DOHH2 (cell line): ENCODE data around the gene EGF.
A peak's percentile ranks its signal among the peaks of the same experiment; 100 is the strongest.

Source experiments
- H3F3A ChIP-seq: fragments of 200-600 bp; sonication (generic), shearing (Covaris generic); 2 replicates; pipeline ENCODE4 v1.6.0; 2016; ENCODE audit warnings: antibody characterized with exemption, mild to moderate bottlenecking; ENCODE audit not compliant: control insufficient read depth, insufficient read depth
- H3K27ac ChIP-seq: fragments of 200-600 bp; sonication (generic); 2 replicates; pipeline ENCODE4 v1.5.1; 2014; ENCODE audit warnings: low read depth, mild to moderate bottlenecking, low read length, moderate library complexity
- H3K27me3 ChIP-seq: fragments of 200-600 bp; sonication (generic); 2 replicates; pipeline ENCODE4 v1.6.1; 2014; ENCODE audit warnings: mild to moderate bottlenecking, low read length, mixed read lengths; ENCODE audit not compliant: control insufficient read depth
- H3K36me3 ChIP-seq: fragments of 200-600 bp; sonication (generic); 2 replicates; pipeline ENCODE4 v1.6.1; 2014; ENCODE audit warnings: mild to moderate bottlenecking, low read length, moderate library complexity, mixed read lengths; ENCODE audit not compliant: control insufficient read depth
- H3K4me1 ChIP-seq: fragments of 200-600 bp; sonication (generic); 2 replicates; pipeline ENCODE4 v1.6.1; 2014; ENCODE audit warnings: mild to moderate bottlenecking, low read length, mixed read lengths; ENCODE audit not compliant: control insufficient read depth
- H3K4me2 ChIP-seq: fragments of 200-600 bp; sonication (generic); 2 replicates; pipeline ENCODE4 v1.6.0; 2014; ENCODE audit warnings: mild to moderate bottlenecking, low read length, moderate library complexity
- H3K4me3 ChIP-seq: fragments of 200-600 bp; sonication (generic); 2 replicates; pipeline ENCODE4 v1.5.1; 2014; ENCODE audit warnings: mild to moderate bottlenecking, low read length, mixed read lengths
- H3K79me2 ChIP-seq: fragments of 200-600 bp; sonication (generic); 2 replicates; pipeline ENCODE4 v1.6.1; 2014; ENCODE audit warnings: mild to moderate bottlenecking, low read length, mixed read lengths; ENCODE audit not compliant: control insufficient read depth
- H3K9me2 ChIP-seq: fragments of 200-600 bp; sonication (generic); replicated peaks from 2 replicates; pipeline ENCODE4 v1.6.1; 2014; ENCODE audit warnings: mild to moderate bottlenecking, low read length, mixed read lengths; ENCODE audit not compliant: control insufficient read depth
- H3K9me3 ChIP-seq: fragments of 200-600 bp; sonication (generic); 2 replicates; pipeline ENCODE4 v1.6.1; 2014; ENCODE audit warnings: antibody characterized with exemption, low read length, mixed read lengths; ENCODE audit not compliant: control insufficient read depth, insufficient read depth
- H4K20me1 ChIP-seq: fragments of 200-600 bp; sonication (generic); 2 replicates; pipeline ENCODE4 v1.6.0; 2014; ENCODE audit warnings: low read depth, mild to moderate bottlenecking, antibody characterized with exemption, low read length, moderate library complexity; ENCODE audit not compliant: control insufficient read depth, insufficient read depth
- EZH2phosphoT487 ChIP-seq: fragments of 200-600 bp; sonication (generic); IDR thresholded peaks from 2 replicates; pipeline ENCODE4 v1.6.1; 2017; ENCODE audit warnings: borderline replicate concordance, mild to moderate bottlenecking, antibody characterized with exemption, low read length, moderate library complexity, mixed read lengths
- TF ChIP-seq, protein P1 (sequence below): fragments of 200-600 bp; sonication (generic); IDR thresholded peaks from one replicate; pipeline ENCODE4 v1.5.1; 2014; ENCODE audit warnings: antibody characterized with exemption, mild to moderate bottlenecking, low read depth, low read length; ENCODE audit not compliant: poor library complexity, severe bottlenecking

The EGF gene

DNA sequence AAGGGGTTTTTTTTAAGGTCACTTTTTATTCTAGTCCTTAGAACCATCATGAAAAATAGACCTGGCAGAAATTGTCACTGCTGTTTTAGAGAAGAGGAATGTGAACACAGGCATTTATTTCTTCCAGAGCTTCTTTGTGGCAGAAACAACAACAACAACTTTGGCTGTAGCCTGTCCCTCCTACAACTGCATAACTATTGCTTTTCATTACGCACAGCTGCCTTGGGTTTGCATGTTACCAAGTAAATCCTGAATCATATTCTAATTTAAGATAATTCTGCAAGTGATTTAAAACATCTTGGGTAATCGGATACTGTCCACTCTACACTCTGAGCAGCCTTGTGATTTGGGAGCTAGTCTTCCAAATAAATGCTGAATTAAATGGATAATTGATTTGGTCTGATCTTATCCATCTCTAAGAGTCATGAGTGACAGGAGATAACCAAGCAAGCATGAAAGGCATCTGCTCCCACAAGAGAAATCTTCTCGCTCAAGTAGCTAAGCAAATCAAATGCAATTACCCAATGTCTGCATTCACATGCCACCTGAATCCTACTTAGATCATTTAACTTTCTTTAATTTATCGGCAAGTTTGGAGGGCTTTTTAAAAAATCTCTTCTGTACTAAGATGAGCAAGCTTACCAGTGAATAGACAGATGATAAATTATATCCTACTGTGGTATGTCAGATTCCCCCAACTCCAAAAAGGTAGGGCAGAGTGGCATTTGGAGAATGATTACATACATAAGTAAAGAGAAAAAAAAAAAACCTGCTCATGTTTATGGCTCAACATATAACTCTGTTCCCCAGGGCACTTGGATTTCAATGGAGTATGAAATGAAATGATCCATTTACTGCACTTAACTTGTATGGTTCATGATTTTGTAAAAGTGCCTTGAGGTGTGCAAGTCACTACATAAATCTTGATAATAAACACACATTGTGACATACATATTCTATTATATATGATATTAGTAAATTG lies 73.6 kb downstream of the EGF start:
- Histone ChIP-seq H3K4me1 (peaks cover 32% of the 10 kb centered on the region), H3K4me3 (no peak overlapping the region), H4K20me1 (no peaks in the 10 kb centered on the region), H3K9me2 (no peaks in the 10 kb centered on the region), H3K27me3 (no peaks in the 10 kb centered on the region), H3K27ac (no peak overlapping the region), H3K4me2 (no peak overlapping the region), H3K36me3 (no peaks in the 10 kb centered on the region), H3K79me2 (no peaks in the 10 kb centered on the region), H3F3A (peaks cover 9% of the 10 kb centered on the region), H3K9me3 (no peaks in the 10 kb centered on the region)
- TF ChIP-seq, protein P1, sequence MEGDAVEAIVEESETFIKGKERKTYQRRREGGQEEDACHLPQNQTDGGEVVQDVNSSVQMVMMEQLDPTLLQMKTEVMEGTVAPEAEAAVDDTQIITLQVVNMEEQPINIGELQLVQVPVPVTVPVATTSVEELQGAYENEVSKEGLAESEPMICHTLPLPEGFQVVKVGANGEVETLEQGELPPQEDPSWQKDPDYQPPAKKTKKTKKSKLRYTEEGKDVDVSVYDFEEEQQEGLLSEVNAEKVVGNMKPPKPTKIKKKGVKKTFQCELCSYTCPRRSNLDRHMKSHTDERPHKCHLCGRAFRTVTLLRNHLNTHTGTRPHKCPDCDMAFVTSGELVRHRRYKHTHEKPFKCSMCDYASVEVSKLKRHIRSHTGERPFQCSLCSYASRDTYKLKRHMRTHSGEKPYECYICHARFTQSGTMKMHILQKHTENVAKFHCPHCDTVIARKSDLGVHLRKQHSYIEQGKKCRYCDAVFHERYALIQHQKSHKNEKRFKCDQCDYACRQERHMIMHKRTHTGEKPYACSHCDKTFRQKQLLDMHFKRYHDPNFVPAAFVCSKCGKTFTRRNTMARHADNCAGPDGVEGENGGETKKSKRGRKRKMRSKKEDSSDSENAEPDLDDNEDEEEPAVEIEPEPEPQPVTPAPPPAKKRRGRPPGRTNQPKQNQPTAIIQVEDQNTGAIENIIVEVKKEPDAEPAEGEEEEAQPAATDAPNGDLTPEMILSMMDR = no peak
- TF ChIP-seq EZH2phosphoT487 = no peak

DNA sequence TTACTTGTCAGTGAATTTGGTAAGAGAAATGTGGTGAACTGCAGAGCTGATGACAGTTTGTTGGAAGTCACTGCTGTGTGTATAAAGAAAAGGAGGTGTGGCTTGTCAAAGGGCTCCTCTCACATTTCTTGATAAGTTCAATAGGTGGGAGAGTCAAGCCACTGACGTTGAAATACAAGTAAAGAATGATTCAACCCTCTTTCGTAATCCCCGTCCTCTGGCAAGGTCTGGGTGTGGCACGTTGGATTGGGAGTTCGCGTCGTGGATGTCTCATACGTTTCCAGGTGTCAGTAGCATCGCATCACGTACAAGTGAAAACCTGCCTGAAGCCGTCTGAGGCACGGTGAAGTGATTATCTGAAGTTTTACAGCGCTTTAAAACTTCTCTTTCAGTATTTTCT lies 76.4 kb downstream of the EGF start:
- Histone ChIP-seq H3K9me3 (no peaks in the 10 kb centered on the region), H3K4me1 (peaks cover 52% of the 10 kb centered on the region), H3F3A (peaks cover 11% of the 10 kb centered on the region), H3K4me2 (no peak overlapping the region), H3K27ac (no peak overlapping the region), H3K79me2 (no peaks in the 10 kb centered on the region), H3K9me2 (no peaks in the 10 kb centered on the region), H3K36me3 (no peaks in the 10 kb centered on the region), H4K20me1 (no peaks in the 10 kb centered on the region), H3K27me3 (no peaks in the 10 kb centered on the region; the same call in 1 of the 2 replicates), H3K4me3 (no peak overlapping the region)
- TF ChIP-seq EZH2phosphoT487 = no peak
- TF ChIP-seq, protein P1 = no peak

DNA sequence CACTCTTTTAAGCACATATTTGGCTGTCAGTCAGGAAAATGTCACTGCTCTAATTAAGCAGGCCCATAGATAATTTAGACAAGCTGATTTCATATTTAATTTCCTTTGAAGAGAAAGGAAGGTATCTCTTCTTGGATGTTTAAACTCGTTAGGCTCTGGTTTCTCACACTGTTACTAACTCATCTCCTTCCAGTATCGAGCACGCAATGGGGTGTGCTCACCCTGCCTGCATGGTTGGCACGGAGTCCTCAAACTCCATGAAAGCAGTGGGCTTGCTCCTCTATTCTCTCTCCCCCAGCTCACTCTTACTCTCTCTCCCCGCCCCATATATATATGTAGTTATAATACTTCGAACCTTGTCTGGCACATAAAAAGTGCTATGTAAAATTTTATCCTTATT lies 76.9 kb downstream of the EGF start:
- Histone ChIP-seq H3K79me2 (no peaks in the 10 kb centered on the region), H3F3A (peaks cover 11% of the 10 kb centered on the region), H4K20me1 (no peaks in the 10 kb centered on the region), H3K27ac (peak overlapping the region; percentile 90), H3K36me3 (no peaks in the 10 kb centered on the region), H3K27me3 (peaks cover 4% of the 10 kb centered on the region; the same call in 1 of the 2 replicates), H3K9me3 (no peaks in the 10 kb centered on the region), H3K4me3 (peak overlapping the region; percentile 36; the same call in 1 of the 2 replicates), H3K4me2 (peak overlapping the region; percentile 57), H3K9me2 (no peaks in the 10 kb centered on the region), H3K4me1 (peaks cover 58% of the 10 kb centered on the region)
- TF ChIP-seq, protein P1 = no peak
